PC-9 (cell line): ENCODE data around the gene VAC14. TPM values are rescaled to one million over a fixed set of nuclear protein-coding genes. Genes with fewer than 3 reads are reported as not detected.

Experiments used
- BruUV-seq: library from RNA; stranded (reverse); fragments of 400-500 nt; replicated peaks from 2 replicates; lab custom pipeline; 2021; lab: Mats Ljungman, UMichigan
- CTCF ChIA-PET: fragments of 300-600 bp; sonication (Branson Sonifier 250); formaldehyde crosslinking; loops from one replicate; lab custom pipeline; 2022; ENCODE audit warnings: antibody characterized with exemption; lab: Charles Lee
- POLR2A ChIA-PET: fragments of 300-600 bp; sonication (Branson Sonifier 250); formaldehyde crosslinking; loops from one replicate; lab custom pipeline; 2022; ENCODE audit warnings: antibody characterized with exemption; ENCODE audit not compliant: unreplicated experiment; lab: Charles Lee
- DNase-seq, 2 experiments: peaks; one replicate each; pipeline versions ENCODE4 v3.0.0 to v3.0.0-alpha.2; 2015 to 2022; ENCODE audit warnings: mixed read lengths in 1 of 2
- H2AFZ ChIP-seq: fragments of 200-600 bp; sonication (generic); 2 replicates; pipeline ENCODE4 v1.8.1; 2017; ENCODE audit warnings: antibody characterized with exemption
- H3F3A ChIP-seq: fragments of 200-600 bp; sonication (generic); 2 replicates; pipeline ENCODE4 v1.8.1; 2017; ENCODE audit warnings: antibody characterized with exemption, mild to moderate bottlenecking, low read depth; ENCODE audit not compliant: insufficient read depth
- H3K27ac ChIP-seq: fragments of 200-600 bp; sonication (generic); 2 replicates; pipeline ENCODE4 v1.6.1; 2016; ENCODE audit warnings: mixed run types
- H3K27me3 ChIP-seq: fragments of 200-600 bp; sonication (generic); 2 replicates; pipeline ENCODE4 v1.6.1; 2016; ENCODE audit warnings: low read depth, mixed run types; ENCODE audit not compliant: insufficient read depth
- H3K36me3 ChIP-seq: fragments of 200-600 bp; sonication (generic); 2 replicates; pipeline ENCODE4 v1.6.1; 2016; ENCODE audit warnings: low read depth, mixed run types
- H3K4me1 ChIP-seq: fragments of 200-600 bp; sonication (generic); replicated peaks from 2 replicates; pipeline ENCODE4 v1.6.1; 2016; ENCODE audit warnings: mixed run types; ENCODE audit not compliant: insufficient read depth
- H3K4me2 ChIP-seq: fragments of 200-600 bp; sonication (generic); 2 replicates; pipeline ENCODE4 v1.6.1; 2017; ENCODE audit warnings: mixed run types
- H3K4me3 ChIP-seq: fragments of 200-600 bp; sonication (generic); 2 replicates; pipeline ENCODE4 v1.6.1; 2016; ENCODE audit warnings: mixed run types
- H3K79me2 ChIP-seq: fragments of 200-600 bp; sonication (generic); 2 replicates; pipeline ENCODE4 v1.6.1; 2017; ENCODE audit warnings: low read depth, mixed run types
- H3K9me2 ChIP-seq: fragments of 200-600 bp; sonication (generic); 2 replicates; pipeline ENCODE4 v1.8.1; 2017; ENCODE audit warnings: mild to moderate bottlenecking; ENCODE audit not compliant: insufficient read depth
- H3K9me3 ChIP-seq: fragments of 200-600 bp; sonication (generic); 2 replicates; pipeline ENCODE4 v1.8.1; 2016; ENCODE audit warnings: low read depth; ENCODE audit not compliant: insufficient read depth
- H4K20me1 ChIP-seq: fragments of 200-600 bp; sonication (generic); 2 replicates; pipeline ENCODE4 v1.8.1; 2017; ENCODE audit not compliant: insufficient read depth
- CTCF ChIP-seq: fragments of 200-600 bp; sonication (generic); conservative IDR thresholded peaks from 2 replicates; pipeline ENCODE4 v1.6.1; 2017; ENCODE audit warnings: mixed run types, antibody characterized with exemption, mild to moderate bottlenecking, moderate library complexity
- EZH2 ChIP-seq: fragments of 200-600 bp; sonication (generic); IDR thresholded peaks from 2 replicates; pipeline ENCODE4 v1.8.0; 2017; ENCODE audit warnings: antibody characterized with exemption, low read depth
- intact Hi-C: fragments of 100-400 bp; cut with micrococcal nuclease; formaldehyde crosslinking; loops from one replicate; pipeline ENCODE4 v1.10.0; 2022; ENCODE audit not compliant: unreplicated experiment
- total RNA-seq: library from RNA; stranded (reverse); gene quantifications from 2 replicates; pipeline ENCODE4 v1.2.3, GENCODE V29; 2021

Gene VAC14
- total RNA-seq, 1 experiment from 2014 or later, result 46.8 TPM

GRCh38 chr16:70769131-70769530, 31.8 kb downstream of the VAC14 start:
- no peak for DNase-seq
- intact Hi-C loops, result no loop called here
- H3K9me2 ChIP-seq, result no peaks in the 10 kb centered on the region
- no peaks in the 10 kb centered on the region for H4K20me1 ChIP-seq
- peaks cover 13% of the 10 kb centered on the region; the same call in 1 of the 2 replicates for H3K36me3 ChIP-seq
- ChIA-PET CTCF (no interaction called here), POLR2A (no interaction called here)
- H3F3A ChIP-seq, result peaks cover 36% of the 10 kb centered on the region
- H3K4me1 ChIP-seq, result peaks cover 25% of the 10 kb centered on the region
- no peak overlapping the region for H3K4me2 ChIP-seq
- no peak overlapping the region for H3K27ac ChIP-seq
- no peaks in the 10 kb centered on the region for H3K79me2 ChIP-seq
- BruUV-seq, result no TSS peak
- no peak overlapping the region for H2AFZ ChIP-seq
- H3K9me3 ChIP-seq, result no peaks in the 10 kb centered on the region
- H3K4me3 ChIP-seq, result no peak overlapping the region
- H3K27me3 ChIP-seq, result no peaks in the 10 kb centered on the region
- TF ChIP-seq EZH2 (no peak), CTCF (no peak)

- Histone ChIP-seq H3K79me2 (no peaks in the 10 kb centered on the region), H3K27ac (peak overlapping the region; percentile 71), H3K9me3 (no peaks in the 10 kb centered on the region), H3K4me2 (peak overlapping the region; percentile 53), H4K20me1 (no peaks in the 10 kb centered on the region), H3K9me2 (no peaks in the 10 kb centered on the region), H3K4me3 (no peak overlapping the region), H2AFZ (no peak overlapping the region), H3F3A (peaks cover 32% of the 10 kb centered on the region), H3K36me3 (peaks cover 8% of the 10 kb centered on the region; the same call in 1 of the 2 replicates), H3K4me1 (peaks cover 25% of the 10 kb centered on the region), H3K27me3 (no peaks in the 10 kb centered on the region)
- CTCF ChIA-PET, result no interaction called here
- DNase-seq, result no peak
- BruUV-seq, result no TSS peak
- TF ChIP-seq CTCF (no peak), EZH2 (no peak)
- POLR2A ChIA-PET, result no interaction called here
- intact Hi-C loops, result no loop called here
Observed at GRCh38 chr16:70768203-70768580, 32.8 kb downstream of the VAC14 start.

GRCh38 chr16:70767377-70768202, 33.4 kb downstream of the VAC14 start:
- no peaks in the 10 kb centered on the region for H3K9me2 ChIP-seq
- peak overlapping the region; percentile 71 for H3K27ac ChIP-seq
- POLR2A ChIA-PET, result interaction anchor here (0.5 to 0.8 kb wide), 5 partner anchors 8 to 407 kb away, joined by 3 to 6 read pairs (median 5); no protein-coding TSS in a partner anchor
- H3K4me2 ChIP-seq, result peak overlapping the region; percentile 53
- no peaks in the 10 kb centered on the region for H4K20me1 ChIP-seq
- peaks cover 26% of the 10 kb centered on the region for H3F3A ChIP-seq
- no peak overlapping the region for H3K4me3 ChIP-seq
- intact Hi-C loops, result no loop called here
- peak; percentile 47 to 86 for DNase-seq
- H3K36me3 ChIP-seq, result peaks cover 8% of the 10 kb centered on the region; the same call in 1 of the 2 replicates
- H3K79me2 ChIP-seq, result no peaks in the 10 kb centered on the region
- BruUV-seq, result TSS peak; percentile 8
- CTCF ChIA-PET, result interaction anchor here (1.2 kb wide), 1 partner anchor 113 kb away, joined by 6 read pairs; no protein-coding TSS in a partner anchor
- TF ChIP-seq CTCF (no peak), EZH2 (no peak)
- H2AFZ ChIP-seq, result no peak overlapping the region
- no peaks in the 10 kb centered on the region for H3K27me3 ChIP-seq
- no peaks in the 10 kb centered on the region for H3K9me3 ChIP-seq
- H3K4me1 ChIP-seq, result peaks cover 21% of the 10 kb centered on the region
